Measurements from ENCODE around the gene IFT122. TPM values are rescaled to one million over a fixed set of nuclear protein-coding genes. Genes with fewer than 3 reads are reported as not detected.

The IFT122 gene
- total and polyA plus RNA-seq, 2 donors (not counting 3 experiments of a cell fraction or from before 2014, with no cell fraction given): 38.4 to 41.7 TPM

DNA sequence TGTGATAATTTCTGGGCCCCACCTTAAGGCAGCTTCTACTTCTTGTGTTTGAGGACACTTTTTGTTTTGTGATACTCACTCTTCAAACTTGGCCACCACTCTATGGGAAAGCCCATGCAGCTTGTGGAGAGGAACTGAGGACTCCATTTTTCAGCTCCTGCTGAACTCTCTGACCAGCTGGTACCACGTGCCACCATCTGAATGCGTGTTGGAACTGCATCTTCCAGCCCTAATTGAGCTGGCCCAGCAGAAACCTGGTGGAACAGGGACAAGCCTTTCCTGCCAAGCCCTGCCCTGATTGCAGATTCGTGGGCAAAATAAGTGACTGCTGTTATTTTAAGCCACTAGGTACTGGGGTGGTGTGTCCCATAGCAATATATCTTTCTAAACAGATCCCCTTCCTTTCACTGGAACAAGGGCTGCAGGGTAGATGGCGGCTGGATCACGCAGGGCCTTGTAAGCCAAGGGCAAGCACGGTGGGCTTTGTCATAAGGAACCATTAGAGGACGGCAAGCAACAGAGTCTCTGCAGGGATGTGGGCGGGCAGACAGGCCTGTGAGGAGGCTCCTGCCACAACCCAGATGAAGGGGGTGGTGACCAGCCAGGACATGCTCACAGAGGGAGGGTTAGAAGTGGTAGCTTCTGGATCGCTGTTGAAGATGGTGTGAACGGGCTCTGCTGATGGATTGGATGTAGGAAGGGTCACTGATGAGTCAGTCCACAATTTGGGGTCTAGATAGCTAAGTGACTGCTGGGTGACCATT lies 112.4 kb downstream of the IFT122 start:
- H2AFZ ChIP-seq (ENCODE audit: low read depth, low read length): no peak overlapping the region
- dilution Hi-C loops (cut with MboI; ENCODE audit: extremely low pct_ligation_motif_present, low sequenced_read_pairs) (no loop called here), intact Hi-C loops (cut with micrococcal nuclease) (no loop called here)
- BruUV-seq (replicated peaks): no TSS peak
- CTCF ChIA-PET: interaction anchor here (0.6 to 5.6 kb wide), 5 partner anchors 9 to 169 kb away, joined by 3 to 49 read pairs (median 4); no protein-coding TSS in a partner anchor
- peaks cover 3% of the 10 kb centered on the region for H3K4me1 ChIP-seq (ENCODE audit: control insufficient read depth, extremely low read depth, insufficient read depth, low read length)
- H3K36me3 ChIP-seq (ENCODE audit: control insufficient read depth in 2 of 2, extremely low read depth in 1 of 2, insufficient read depth in 2 of 2, low read length in 2 of 2): peaks cover 5 to 16% of the 10 kb centered on the region in 2 experiments
- H4K20me1 ChIP-seq (replicated peaks; ENCODE audit: control insufficient read depth, extremely low read depth, insufficient read depth, low read length): no peaks in the 10 kb centered on the region
- POLR2A ChIA-PET: no interaction called here
- DNase-seq (ENCODE audit: low read depth, low spot score) (peak; percentile 24), FAIRE-seq (peak; percentile 64)
- no peak for TF ChIP-seq FOS (IDR thresholded peaks at IDR 0.05; ENCODE audit: borderline replicate concordance, insufficient read depth, low read length)
- TF ChIP-seq POLR2AphosphoS5 (IDR thresholded peaks at IDR 0.05; ENCODE audit: insufficient read depth, low read depth, low read length): no peak
- no peak for TF ChIP-seq CTCF (IDR thresholded peaks at IDR 0.05; ENCODE audit: extremely low read depth in 1 of 2, insufficient read depth in 1 of 2, low read depth in 1 of 2, low read length in 2 of 2)
- no peak for TF ChIP-seq MAX (IDR thresholded peaks at IDR 0.05; ENCODE audit: insufficient read depth, insufficient read length)
- TF ChIP-seq GATA2 (IDR thresholded peaks at IDR 0.05; ENCODE audit: insufficient read depth, insufficient read length, low read depth, low read length): no peak
- TF ChIP-seq MYC (IDR thresholded peaks at IDR 0.05; ENCODE audit: low read depth, low read length): no peak
- TF ChIP-seq JUN (IDR thresholded peaks at IDR 0.05; ENCODE audit: borderline replicate concordance, insufficient read depth, insufficient read length, low read depth): no peak
- TF ChIP-seq EZH2 (IDR thresholded peaks at IDR 0.05; ENCODE audit: borderline replicate concordance, low read depth, low read length, severe bottlenecking): no peak
- no peak for TF ChIP-seq POLR2A (IDR thresholded peaks at IDR 0.05; ENCODE audit: low read depth, low read length)
- no peaks in the 10 kb centered on the region for H3K27me3 ChIP-seq (ENCODE audit: control insufficient read depth in 2 of 2, insufficient read depth in 2 of 2, low read length in 2 of 2)
- no peaks in the 10 kb centered on the region for H3K79me2 ChIP-seq (ENCODE audit: control insufficient read depth, insufficient read depth, low read length)
- H3K9me3 ChIP-seq (replicated peaks; ENCODE audit: control insufficient read depth, insufficient read depth, low read length): no peaks in the 10 kb centered on the region
- H3K4me2 ChIP-seq (ENCODE audit: insufficient read depth, low read length): no peak overlapping the region
- no peak overlapping the region for H3K27ac ChIP-seq (ENCODE audit: insufficient read depth, low read depth, low read length)
- H3K4me3 ChIP-seq (replicated peaks in 1 of 3; ENCODE audit: insufficient read depth in 1 of 3, low read depth in 1 of 3, low read length in 3 of 3): no peak overlapping the region
- H3K9ac ChIP-seq (replicated peaks; ENCODE audit: extremely low read depth, insufficient read depth, low read length): no peak overlapping the region
- no peaks in the 10 kb centered on the region for H3K9me1 ChIP-seq (replicated peaks; ENCODE audit: control insufficient read depth, extremely low read depth, insufficient read depth, low read length)

Data from endothelial cell of umbilical vein (primary cell).